Cardiac fibroblast (primary cell): ENCODE results near the gene ZNF438.
"Not testable (repeated sequence)": the region's sequence is repeated elsewhere in the genome, so short reads cannot be mapped to it uniquely, and the experiment has no call there.

Experiments
- DNase-seq, 2 donors: peaks; one replicate each; pipeline versions ENCODE4 v3.0.0 to v3.0.0-alpha.2; 2010; ENCODE audit warnings: low read depth in 2 of 2
- H3K4me3 ChIP-seq, 2 donors: replicated peaks in 1 of 2; 1 replicate in 1 of 2; 2 replicates in 1 of 2; pipeline ENCODE4 v1.5.1; 2011; ENCODE audit warnings: low read depth in 2 of 2, low read length in 2 of 2, mild to moderate bottlenecking in 2 of 2, moderate library complexity in 1 of 2
- TF ChIP-seq, protein P1 (sequence below): IDR thresholded peaks from one replicate; pipeline ENCODE4 v1.5.1; 2011; ENCODE audit warnings: low read depth, mild to moderate bottlenecking, low read length, inconsistent platforms

ZNF438 gene

DNA sequence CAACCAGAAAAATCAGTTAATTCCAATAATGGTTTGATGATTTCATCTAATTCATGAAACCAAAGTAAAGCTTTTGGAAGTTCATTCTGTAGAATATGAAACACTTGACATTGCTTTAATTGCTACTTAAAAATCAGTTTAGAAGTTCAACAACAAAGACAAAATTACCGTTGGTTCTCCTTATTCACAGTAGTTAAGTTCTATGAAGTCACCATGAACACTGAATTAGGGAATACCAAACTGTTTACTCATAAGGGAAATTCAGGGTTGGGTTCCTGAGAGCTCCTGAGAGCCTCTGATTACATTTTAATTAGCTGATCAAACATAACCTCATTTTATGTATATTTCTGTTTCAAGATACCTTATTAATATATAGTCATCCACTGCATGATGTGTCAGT lies 46.2 kb downstream of the ZNF438 start:
- no peak overlapping the region for H3K4me3 ChIP-seq
- TF ChIP-seq, protein P1, sequence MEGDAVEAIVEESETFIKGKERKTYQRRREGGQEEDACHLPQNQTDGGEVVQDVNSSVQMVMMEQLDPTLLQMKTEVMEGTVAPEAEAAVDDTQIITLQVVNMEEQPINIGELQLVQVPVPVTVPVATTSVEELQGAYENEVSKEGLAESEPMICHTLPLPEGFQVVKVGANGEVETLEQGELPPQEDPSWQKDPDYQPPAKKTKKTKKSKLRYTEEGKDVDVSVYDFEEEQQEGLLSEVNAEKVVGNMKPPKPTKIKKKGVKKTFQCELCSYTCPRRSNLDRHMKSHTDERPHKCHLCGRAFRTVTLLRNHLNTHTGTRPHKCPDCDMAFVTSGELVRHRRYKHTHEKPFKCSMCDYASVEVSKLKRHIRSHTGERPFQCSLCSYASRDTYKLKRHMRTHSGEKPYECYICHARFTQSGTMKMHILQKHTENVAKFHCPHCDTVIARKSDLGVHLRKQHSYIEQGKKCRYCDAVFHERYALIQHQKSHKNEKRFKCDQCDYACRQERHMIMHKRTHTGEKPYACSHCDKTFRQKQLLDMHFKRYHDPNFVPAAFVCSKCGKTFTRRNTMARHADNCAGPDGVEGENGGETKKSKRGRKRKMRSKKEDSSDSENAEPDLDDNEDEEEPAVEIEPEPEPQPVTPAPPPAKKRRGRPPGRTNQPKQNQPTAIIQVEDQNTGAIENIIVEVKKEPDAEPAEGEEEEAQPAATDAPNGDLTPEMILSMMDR = no peak
- DNase-seq = peak; percentile 55 to 87

GRCh38 chr10:30984563-30985328 lies 46.9 kb downstream of the ZNF438 start:
- TF ChIP-seq, protein P1 = no peak
- DNase-seq = peak; percentile 73 to 88

DNA sequence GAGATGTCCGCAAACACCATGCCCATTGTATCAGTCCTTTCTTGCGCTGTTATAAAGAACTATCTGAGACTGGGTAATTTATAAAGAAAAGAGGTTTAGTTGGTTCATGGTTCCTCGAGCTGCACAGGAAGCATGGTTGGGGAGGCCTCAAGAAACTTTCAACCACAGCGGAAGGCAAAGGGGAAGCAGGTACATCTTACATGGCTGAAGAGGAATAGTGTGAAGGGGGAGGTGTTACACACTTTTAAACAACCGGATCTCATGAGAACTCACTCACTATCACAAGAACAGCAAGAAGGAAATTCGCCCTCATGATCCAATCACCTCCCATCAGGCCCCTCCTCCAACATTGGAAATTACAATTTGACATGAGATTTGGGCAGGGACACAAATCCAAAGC lies 48.5 kb downstream of the ZNF438 start:
- DNase-seq = not testable (repeated sequence)

More at GRCh38 chr10:30984563-30985328, 46.9 kb downstream of the ZNF438 start:
- H3K4me3 ChIP-seq = no peak overlapping the region

DNA sequence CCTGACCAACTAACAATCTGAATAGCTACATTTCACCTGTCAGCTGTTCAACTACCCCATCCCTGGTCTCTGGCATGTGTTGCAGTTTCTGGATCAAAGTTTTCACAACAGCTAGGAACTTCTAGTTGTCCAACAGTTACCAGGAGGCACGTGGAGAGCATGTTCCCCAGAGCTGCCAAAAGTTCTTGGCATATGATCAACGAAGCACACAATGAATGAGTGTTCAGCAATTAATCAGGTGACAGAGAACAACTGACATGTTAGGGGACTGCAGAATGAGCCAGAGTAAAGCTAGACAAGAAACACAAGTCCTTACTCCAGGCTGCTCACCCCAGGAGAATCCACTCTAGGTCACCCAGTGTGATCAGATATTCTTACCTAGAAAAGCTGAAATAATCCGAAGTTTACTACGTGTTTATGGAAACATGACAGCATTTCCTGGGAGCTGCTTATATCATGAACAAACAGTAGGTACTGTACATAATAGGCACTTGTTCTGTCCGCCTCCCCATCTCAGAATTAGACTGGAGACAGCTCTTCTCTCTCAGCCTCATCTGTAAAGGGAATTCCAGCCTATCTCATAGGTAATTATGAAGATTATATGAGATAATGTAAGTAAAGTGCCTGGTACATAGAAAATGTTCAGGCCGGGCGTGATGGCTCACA lies 50.6 kb downstream of the ZNF438 start:
- H3K4me3 ChIP-seq = no peak overlapping the region
- TF ChIP-seq, protein P1 = no peak
- DNase-seq = peak; percentile 83 to 94

More for the DNA sequence above, 48.5 kb downstream of the ZNF438 start:
- H3K4me3 ChIP-seq = not testable (repeated sequence)

- H3K4me3 ChIP-seq = no peak overlapping the region
- TF ChIP-seq, protein P1 = no peak
- DNase-seq = no peak
Observed at GRCh38 chr10:30979956-30980355, 51.7 kb downstream of the ZNF438 start.

DNA sequence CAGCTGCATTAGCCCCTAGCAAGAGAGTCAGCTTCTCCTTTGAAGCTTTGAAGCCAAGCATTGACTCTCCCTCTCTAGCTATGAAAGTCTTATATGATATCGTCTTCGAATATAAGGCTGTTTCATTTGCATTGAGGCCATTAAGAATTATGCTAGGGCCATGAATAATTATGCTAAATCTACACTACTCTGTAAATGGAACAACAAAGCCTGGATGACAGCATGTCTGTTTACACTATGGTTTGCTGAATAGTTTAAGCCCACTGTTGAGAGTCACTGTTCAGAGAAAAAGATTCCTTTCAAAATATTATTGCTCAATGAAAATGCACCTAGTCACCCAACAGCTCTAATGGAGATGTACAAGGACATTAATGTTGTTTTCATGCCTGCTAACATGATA lies 52.8 kb downstream of the ZNF438 start:
- DNase-seq = no peak
- TF ChIP-seq, protein P1 = no peak
- H3K4me3 ChIP-seq = no peak overlapping the region

GRCh38 chr10:30977385-30977784 lies 54.3 kb downstream of the ZNF438 start:
- TF ChIP-seq, protein P1 = no peak
- no peak for DNase-seq
- H3K4me3 ChIP-seq = no peak overlapping the region
